K562 (cell line): ENCODE measurements around the gene PTPN11. TPM values are rescaled to one million over a fixed set of nuclear protein-coding genes. Genes with fewer than 3 reads are reported as not detected.
A peak's percentile ranks its signal among the peaks of the same experiment; 100 is the strongest.

Experiments
- ATAC-seq: fragments of 200-7000 bp; cut with Tn5 transposase; 3 replicates; pipeline ENCODE4 v1.9.1; 2020; ENCODE audit warnings: moderate library complexity
- BruUV-seq: library from RNA; stranded (reverse); fragments of 400-500 nt; replicated peaks from 2 replicates; lab custom pipeline; 2021; lab: Mats Ljungman, UMichigan
- CTCF ChIA-PET: fragments of 300-600 bp; formaldehyde crosslinking; extraction: SDS; loops from one replicate; lab custom pipeline; 2021; ENCODE audit warnings: low intra/inter-chr PET ratio; lab: Yijun Ruan, JAX
- POLR2A ChIA-PET: fragments of 300-600, 350-650 bp; sonication (Branson Sonifier 250); formaldehyde crosslinking; extraction: SDS; loops from one replicate; lab custom pipeline; 2021; ENCODE audit warnings: antibody characterized with exemption, inconsistent platforms; lab: Yijun Ruan, JAX
- DNase-seq, 4 experiments: peaks; one replicate each; pipeline versions ENCODE4 v3.0.0 to v3.0.0-alpha.2; 2011 to 2018; ENCODE audit warnings: low spot score in 3 of 4, mixed read lengths in 3 of 4; ENCODE audit errors: extremely low read depth in 1 of 4
- FAIRE-seq: peaks from 2 replicates; lab custom pipeline; 2011; peaks lifted over from hg19 to GRCh38; lab: Jason Lieb, UNC
- H2AFZ ChIP-seq: 2 replicates; pipeline ENCODE4 v1.6.0; 2011; ENCODE audit warnings: low read depth, low read length, control low read depth, inconsistent platforms
- H3K27ac ChIP-seq: fragments of 200-600 bp; 3 replicates; pipeline ENCODE4 v1.8.0; 2011; ENCODE audit warnings: low read depth, mild to moderate bottlenecking, control low read depth, inconsistent platforms, low read length, moderate library complexity, mixed read lengths; ENCODE audit errors: extremely low read depth
- H3K27me3 ChIP-seq, 2 experiments: fragments of 300-600 bp in 1 of 2; 2 replicates in 1 of 2; 3 replicates in 1 of 2; pipeline versions ENCODE4 v1.6.0 to v1.8.0; 2011; ENCODE audit warnings: inconsistent platforms in 2 of 2, low read length in 2 of 2, mild to moderate bottlenecking in 1 of 2, mixed read lengths in 1 of 2, moderate library complexity in 1 of 2; ENCODE audit not compliant: control insufficient read depth in 2 of 2, insufficient read depth in 2 of 2
- H3K36me3 ChIP-seq: fragments of 300-600 bp; 3 replicates; pipeline ENCODE4 v1.8.0; 2011; ENCODE audit warnings: mild to moderate bottlenecking, low read length, inconsistent platforms; ENCODE audit not compliant: control insufficient read depth, insufficient read depth
- H3K4me1 ChIP-seq, 2 experiments: fragments of 200-600 bp in 1 of 2; replicated peaks in 1 of 2; 2 replicates in 1 of 2; 3 replicates in 1 of 2; pipeline versions ENCODE4 v1.5.1 to v1.8.0; 2011; ENCODE audit warnings: inconsistent platforms in 2 of 2, low read length in 2 of 2, mild to moderate bottlenecking in 1 of 2, mixed read lengths in 1 of 2, moderate library complexity in 1 of 2; ENCODE audit not compliant: control insufficient read depth in 2 of 2, insufficient read depth in 2 of 2
- H3K4me2 ChIP-seq: 2 replicates; pipeline ENCODE4 v1.6.1; 2011; ENCODE audit warnings: low read length, control low read depth, inconsistent platforms, mixed read lengths; ENCODE audit not compliant: insufficient read depth
- H3K4me3 ChIP-seq: fragments of 200-600 bp; sonication (generic), shearing (Covaris generic); 2 replicates; pipeline ENCODE4 v1.5.1; 2016; ENCODE audit warnings: control low read depth, inconsistent platforms
- H3K79me2 ChIP-seq: fragments of 200-600 bp; 3 replicates; pipeline ENCODE4 v1.8.0; 2011; ENCODE audit warnings: low read length, inconsistent platforms; ENCODE audit not compliant: control insufficient read depth, insufficient read depth
- H3K9ac ChIP-seq, 2 experiments: 2 replicates each; pipeline versions ENCODE4 v1.6.0 to v1.6.1; 2011; ENCODE audit warnings: low read depth in 2 of 2, low read length in 2 of 2, control low read depth in 1 of 2, inconsistent platforms in 1 of 2, mild to moderate bottlenecking in 1 of 2, mixed read lengths in 1 of 2; ENCODE audit not compliant: insufficient read depth in 1 of 2
- H3K9me1 ChIP-seq: one replicate; pipeline ENCODE4 v1.6.0; 2011; ENCODE audit warnings: inconsistent platforms, mild to moderate bottlenecking, low read length, moderate library complexity; ENCODE audit not compliant: control insufficient read depth, insufficient read depth
- H3K9me3 ChIP-seq: replicated peaks from 2 replicates; pipeline ENCODE4 v1.5.1; 2011; ENCODE audit warnings: low read depth, low read length, inconsistent platforms; ENCODE audit not compliant: control insufficient read depth, insufficient read depth
- H4K20me1 ChIP-seq: replicated peaks from 2 replicates; pipeline ENCODE4 v1.6.1; 2011; ENCODE audit warnings: low read length, inconsistent platforms, mixed read lengths; ENCODE audit not compliant: control insufficient read depth, insufficient read depth
- CCAR2 ChIP-seq: fragments of 200-400 bp; formaldehyde crosslinking; IDR thresholded peaks from 2 replicates; pipeline ENCODE4 v1.6.1; 2017; ENCODE audit warnings: mild to moderate bottlenecking, low read depth, low read length
- KLF1 ChIP-seq: fragments of 450-650 bp; IDR thresholded peaks from 2 replicates; pipeline ENCODE4 v1.6.1; 2016; ENCODE audit warnings: missing genetic modification characterization, missing compliant biosample characterization
- L3MBTL2 ChIP-seq: fragments of 450-650 bp; IDR thresholded peaks from 2 replicates; pipeline ENCODE4 v1.6.1; 2016; ENCODE audit warnings: mild to moderate bottlenecking, moderate library complexity
- MTA1 ChIP-seq: fragments of 450-650 bp; IDR thresholded peaks from 2 replicates; pipeline ENCODE4 v1.6.1; 2017; ENCODE audit warnings: borderline replicate concordance
- POLR2B ChIP-seq: fragments of 450-650 bp; IDR thresholded peaks from 2 replicates; pipeline ENCODE4 v1.6.1; 2018; ENCODE audit warnings: low read depth; ENCODE audit not compliant: partially characterized antibody
- POLR3A ChIP-seq: IDR thresholded peaks from 2 replicates; pipeline ENCODE4 v1.6.1; 2011; ENCODE audit warnings: borderline replicate concordance, mild to moderate bottlenecking, moderate library complexity; ENCODE audit not compliant: insufficient read length, insufficient read depth; ENCODE audit errors: extremely low read depth
- SMARCA5 ChIP-seq: fragments of 450-650 bp; IDR thresholded peaks from 2 replicates; pipeline ENCODE4 v1.6.1; 2016
- TARDBP ChIP-seq: fragments of 450-650 bp; IDR thresholded peaks from 2 replicates; pipeline ENCODE4 v1.6.1; 2016
- ZBTB17 ChIP-seq: fragments of 450-650 bp; formaldehyde crosslinking; IDR thresholded peaks from 2 replicates; pipeline ENCODE4 v1.4.0; 2020; ENCODE audit warnings: mild to moderate bottlenecking
- ZBTB43 ChIP-seq: sonication (generic); formaldehyde crosslinking; IDR thresholded peaks from 2 replicates; pipeline ENCODE4 v1.8.0; 2023; ENCODE audit warnings: mild to moderate bottlenecking, missing genetic modification reagents
- WGBS: fragments of 100-300 bp; shearing (Covaris generic); methylation state at CpG from one replicate; pipeline ENCODE4 v1.1.6; 2016; ENCODE audit warnings: low coverage, mixed read lengths; ENCODE audit not compliant: insufficient coverage; ENCODE audit errors: missing lambda C conversion rate; 5-methylcytosine and 5-hydroxymethylcytosine counted together
- in situ Hi-C: fragments of 300-500 bp; cut with MboI; formaldehyde crosslinking; loops from 4 replicates; pipeline ENCODE4 v1.15.0; 2018; ENCODE audit warnings: inconsistent platforms, mixed read lengths
- intact Hi-C: fragments of 100-400 bp; cut with micrococcal nuclease; formaldehyde crosslinking; loops from 2 replicates; pipeline ENCODE4 v1.14.2; 2022
- polyA plus RNA-seq, 8 experiments: library from polyadenylated mRNA; depleted of rRNA in 4 of 8; stranded (reverse) in 5 of 8; unstranded in 3 of 8; fragments of >200 nt; fragmentation: Nextera tagmentation in 2 of 8; fragmentation: Illumina TruSeq in 1 of 8; extraction: Ambion mirVana in 2 of 8; extraction: Trizol in 1 of 8; gene quantifications; 2 replicates each; pipeline versions ENCODE4 v1.2.1 to v1.2.3, GENCODE V29; 2011 to 2014; ENCODE audit warnings: inconsistent platforms in 1 of 8, missing spikeins in 1 of 8
- total RNA-seq, 7 experiments: library from RNA; depleted of rRNA in 6 of 7; stranded (reverse); fragments of >200 nt in 6 of 7; fragmentation: Illumina TruSeq in 2 of 7; extraction: Trizol in 2 of 7; gene quantifications; 2 replicates each; pipeline versions ENCODE4 v1.2.1 to v1.2.3, GENCODE V29; 2011 to 2021; ENCODE audit warnings: low replicate concordance in 1 of 7
- TF ChIP-seq, protein P1 (sequence below): IDR thresholded peaks from 3 replicates; pipeline ENCODE4 v1.6.1; 2011; ENCODE audit warnings: borderline replicate concordance, mild to moderate bottlenecking; ENCODE audit not compliant: insufficient read length, insufficient read depth

The PTPN11 gene
- total and polyA plus RNA-seq, 9 of the 15 experiments (the other 6 are each of a cell fraction or from before 2014, with no cell fraction given), result 22.5 to 126 (median 79.7) TPM

GRCh38 chr12:112381883-112382796, 36.6 kb upstream of the PTPN11 start, which contains the start of gene HECTD4 (continued):
- TF ChIP-seq KLF1 (tag) (no peak), TARDBP (no peak), CCAR2 (no peak), POLR3A (no peak), L3MBTL2 (peak; percentile 39; the same call in 1 of the 2 replicates), POLR2B (peak; percentile 89), ZBTB43 (no peak)

DNA sequence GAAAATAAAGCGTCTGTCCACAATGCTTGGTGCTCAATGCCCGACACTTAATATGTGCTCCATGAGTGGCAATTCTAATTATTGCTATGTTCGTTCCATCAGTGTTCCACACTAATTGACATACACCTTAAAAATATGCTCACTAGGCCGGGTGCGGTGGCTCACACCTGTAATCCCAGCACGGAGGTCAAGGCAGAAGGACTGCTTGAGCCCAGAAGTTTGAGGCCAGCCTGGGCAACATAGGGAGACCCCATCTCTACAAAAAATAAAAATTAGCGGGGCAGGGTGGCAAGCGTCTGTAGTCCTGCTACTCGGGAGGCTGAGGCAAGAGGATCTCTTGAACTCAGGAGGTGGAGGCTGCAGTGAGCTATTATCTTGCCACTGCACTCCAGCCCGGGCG, 35.9 kb upstream of the PTPN11 start:
- Histone ChIP-seq H3K9me3 (no peaks in the 10 kb centered on the region), H3K4me3 (peak overlapping the region; percentile 98), H3K27me3 (no peaks in the 10 kb centered on the region), H3K4me2 (peak overlapping the region; percentile 88), H3K36me3 (no peaks in the 10 kb centered on the region; the same call in 2 of the 3 replicates), H3K79me2 (peaks cover 39% of the 10 kb centered on the region), H4K20me1 (0 out of 2 replicates have a peak, but pooled peaks cover 7% of the 10 kb centered on the region), H3K9me1 (peaks cover 3% of the 10 kb centered on the region), H2AFZ (peak overlapping the region; percentile 96), H3K4me1 (peaks cover 24 to 37% of the 10 kb centered on the region in 2 experiments), H3K27ac (peak overlapping the region; percentile 89), H3K9ac (peak overlapping the region in 1 of 2 experiments; percentile 78; a peak in 3 of 4 replicates)
- POLR2A ChIA-PET, result no interaction called here
- TF ChIP-seq MTA1 (no peak), SMARCA5 (peak; percentile 7; the same call in 1 of the 2 replicates), ZBTB17 (CRISPR knock-in tag) (0 out of 2 replicates have a peak, but pooled peaks have one; percentile 1)
- TF ChIP-seq, protein P1, sequence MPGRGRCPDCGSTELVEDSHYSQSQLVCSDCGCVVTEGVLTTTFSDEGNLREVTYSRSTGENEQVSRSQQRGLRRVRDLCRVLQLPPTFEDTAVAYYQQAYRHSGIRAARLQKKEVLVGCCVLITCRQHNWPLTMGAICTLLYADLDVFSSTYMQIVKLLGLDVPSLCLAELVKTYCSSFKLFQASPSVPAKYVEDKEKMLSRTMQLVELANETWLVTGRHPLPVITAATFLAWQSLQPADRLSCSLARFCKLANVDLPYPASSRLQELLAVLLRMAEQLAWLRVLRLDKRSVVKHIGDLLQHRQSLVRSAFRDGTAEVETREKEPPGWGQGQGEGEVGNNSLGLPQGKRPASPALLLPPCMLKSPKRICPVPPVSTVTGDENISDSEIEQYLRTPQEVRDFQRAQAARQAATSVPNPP, result no peak
- FAIRE-seq, result no peak
- CTCF ChIA-PET, result interaction anchor here (0.6 kb wide), 1 partner anchor 314 kb away, joined by 4 read pairs; no protein-coding TSS in a partner anchor
- no peak for DNase-seq
- no peak for ATAC-seq
- 75% methylated on average over 11 of the region's 11 CpGs for WGBS
- in situ Hi-C loops (no loop called here), intact Hi-C loops (loop anchor here (1.0 to 10.0 kb wide), 3 partner anchors 185 to 368 kb away; partner anchors contain the start of genes ERP29 and TMEM116)
- no TSS peak for BruUV-seq
